ENCODE data around the gene CEBPG.

Gene CEBPG

GRCh38 chr19:33405553-33406461, 32.3 kb downstream of the CEBPG start:
- DNase-seq, result peak in 8 of 56 donors; percentile 22 to 60 (median 42)

DNA sequence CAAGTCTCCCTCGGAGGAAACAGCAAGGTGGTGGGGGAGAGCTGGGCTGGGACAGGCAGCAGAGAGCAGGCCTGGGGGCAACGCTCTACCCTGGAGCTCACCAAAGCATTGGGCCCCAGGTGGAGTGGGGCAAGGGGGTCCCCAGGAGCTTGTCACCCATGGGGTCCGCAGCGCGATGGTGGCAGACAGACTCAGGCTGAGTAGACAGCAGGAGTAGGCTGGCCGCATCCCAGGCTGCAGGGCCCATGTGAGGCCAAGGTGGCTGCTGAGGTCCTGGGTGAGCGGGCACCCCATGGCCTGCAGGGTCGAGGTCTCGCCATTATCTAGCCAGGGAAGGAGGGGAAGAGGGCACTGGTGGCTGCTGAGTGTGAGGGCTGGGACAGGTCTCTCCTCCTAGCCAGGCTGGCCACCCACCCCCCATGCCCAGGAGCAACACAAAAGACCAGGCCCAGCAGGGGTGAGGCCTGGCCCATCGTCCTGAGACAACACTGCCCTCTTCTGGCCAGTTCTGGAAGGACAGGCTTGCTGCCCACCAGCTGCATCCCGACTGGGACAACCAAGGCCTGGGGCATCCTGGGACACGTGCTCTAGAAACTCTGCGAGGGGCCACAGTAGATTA, 33.1 kb downstream of the CEBPG start:
- peak in 41 of 56 donors; percentile 18 to 75 (median 50) for DNase-seq

GRCh38 chr19:33407140-33407551, 33.6 kb downstream of the CEBPG start:
- no peak for DNase-seq

- no peak for DNase-seq
Observed at GRCh38 chr19:33407716-33408115, 34.2 kb downstream of the CEBPG start.

DNA sequence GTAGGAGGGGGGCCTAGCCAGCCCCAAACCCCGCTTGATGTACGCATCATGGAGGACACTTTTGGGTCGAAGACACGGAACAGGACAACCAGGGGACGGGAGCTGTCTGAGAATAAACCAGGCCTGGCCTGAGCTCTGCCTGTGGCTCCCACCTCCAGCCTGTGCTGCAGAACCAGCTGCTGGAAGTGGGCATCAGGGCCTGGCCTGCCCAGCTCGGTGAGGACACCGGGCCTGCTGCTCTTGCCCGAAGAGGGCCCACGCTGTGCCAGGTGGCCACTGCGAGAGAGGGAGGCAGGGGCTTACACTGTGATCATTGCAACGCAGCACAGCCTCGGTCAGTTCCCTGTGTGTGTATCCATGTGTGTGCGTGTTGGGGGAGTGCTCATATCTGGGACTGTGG, 34.6 kb downstream of the CEBPG start:
- no peak for DNase-seq

DNA sequence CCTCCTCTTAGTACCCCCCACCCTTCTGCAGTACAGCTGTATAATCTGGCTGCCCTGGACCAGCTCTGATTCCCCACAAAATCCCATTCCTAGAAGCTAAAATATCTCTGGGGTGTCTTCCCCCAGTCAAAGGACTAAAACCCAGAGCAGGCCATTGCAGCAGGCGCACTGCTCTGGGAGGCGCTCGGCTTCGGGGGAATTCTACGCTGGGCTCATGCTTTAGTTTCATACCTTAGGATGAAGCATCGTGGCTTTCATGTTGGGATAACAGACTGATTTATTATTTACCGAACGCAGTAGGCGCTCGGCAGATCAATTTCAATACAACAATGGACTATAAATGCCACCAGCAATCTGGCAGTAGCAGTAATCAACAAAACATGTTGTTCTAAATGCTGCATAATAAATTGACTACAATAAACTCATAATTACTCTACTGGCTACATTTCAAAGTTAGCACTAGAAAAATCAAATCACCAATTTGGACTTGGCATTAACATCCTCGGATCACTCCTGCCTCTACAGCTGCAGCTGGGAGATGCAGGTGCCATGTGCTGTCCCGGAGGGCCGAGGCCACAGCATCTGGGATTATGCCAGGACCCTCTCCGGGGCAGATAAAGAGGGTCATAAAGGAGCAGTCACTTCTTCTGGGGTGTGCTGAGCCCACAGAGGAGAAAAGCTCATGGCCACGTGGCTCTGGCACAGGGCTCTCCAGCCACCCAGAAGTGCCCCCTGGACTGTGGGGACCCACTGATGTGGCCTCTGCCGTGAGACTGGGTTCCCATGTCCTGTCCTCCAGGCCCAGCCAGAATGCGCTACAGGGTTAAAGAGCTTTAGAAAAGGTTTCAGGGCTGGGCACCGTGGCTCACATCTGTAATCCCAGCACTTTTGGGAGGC, 35.3 kb downstream of the CEBPG start:
- DNase-seq, result no peak

DNA sequence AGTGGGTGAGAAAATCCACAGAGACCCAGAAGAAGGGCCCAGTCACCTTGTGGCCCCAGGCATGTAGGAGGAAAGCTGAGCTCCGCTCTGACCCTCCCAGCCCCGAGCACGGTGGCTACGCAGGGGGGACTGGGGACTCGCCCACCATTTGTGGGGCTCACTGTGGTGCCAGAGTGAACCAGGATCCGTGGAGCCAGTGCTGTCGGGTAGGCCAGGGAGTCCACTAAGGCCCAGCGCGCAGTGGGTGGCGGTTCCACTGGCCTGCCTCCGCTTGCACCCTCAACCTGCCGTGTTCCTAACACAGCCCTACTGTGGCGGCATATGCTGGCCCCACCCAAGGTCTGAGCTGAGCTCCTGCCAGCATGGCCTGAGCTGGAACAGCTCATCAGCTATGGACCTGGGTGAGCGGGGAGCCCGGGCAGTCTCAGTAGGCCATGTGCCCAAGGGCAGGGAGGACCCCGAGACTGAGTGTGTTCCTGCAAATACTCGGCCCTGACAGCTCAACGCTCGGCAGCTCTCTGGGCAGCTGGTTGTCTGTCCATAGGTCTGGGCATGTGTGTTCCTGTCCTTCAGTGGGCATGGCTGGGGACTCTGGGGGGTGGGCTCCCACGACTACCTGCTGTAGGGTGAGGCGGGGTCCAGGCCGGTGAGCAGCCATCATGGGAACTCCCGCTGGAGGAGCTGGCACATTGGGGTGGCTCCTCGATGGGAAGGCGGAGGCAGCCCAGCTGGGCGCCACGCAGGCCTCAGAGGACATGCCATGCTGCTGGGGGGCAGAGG, 36.6 kb downstream of the CEBPG start:
- DNase-seq, result no peak

DNA sequence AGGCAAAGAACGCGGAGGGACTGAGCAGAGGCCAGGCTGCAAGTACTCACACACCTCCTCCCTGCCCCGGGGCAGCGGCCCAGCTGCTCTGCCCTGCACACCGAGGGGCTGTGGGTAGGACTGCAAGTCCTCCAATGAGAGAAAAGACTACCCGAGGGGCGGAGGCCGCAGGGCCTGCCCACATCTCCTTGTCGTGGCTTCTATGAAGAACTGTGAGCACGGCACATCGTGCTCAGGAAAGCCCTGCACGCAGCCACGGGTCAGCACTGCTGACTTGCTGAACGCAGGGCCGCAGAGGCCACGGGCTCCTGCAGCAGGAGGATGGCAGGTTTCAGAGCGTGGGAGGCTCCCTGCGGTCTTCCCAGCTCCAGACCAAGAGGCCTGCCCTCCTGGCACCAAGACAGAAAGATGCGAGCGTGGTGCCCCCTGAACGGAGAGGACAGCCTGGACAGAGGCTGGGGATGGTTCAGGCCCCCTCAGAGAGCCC, 37.4 kb downstream of the CEBPG start:
- DNase-seq, result no peak

DNA sequence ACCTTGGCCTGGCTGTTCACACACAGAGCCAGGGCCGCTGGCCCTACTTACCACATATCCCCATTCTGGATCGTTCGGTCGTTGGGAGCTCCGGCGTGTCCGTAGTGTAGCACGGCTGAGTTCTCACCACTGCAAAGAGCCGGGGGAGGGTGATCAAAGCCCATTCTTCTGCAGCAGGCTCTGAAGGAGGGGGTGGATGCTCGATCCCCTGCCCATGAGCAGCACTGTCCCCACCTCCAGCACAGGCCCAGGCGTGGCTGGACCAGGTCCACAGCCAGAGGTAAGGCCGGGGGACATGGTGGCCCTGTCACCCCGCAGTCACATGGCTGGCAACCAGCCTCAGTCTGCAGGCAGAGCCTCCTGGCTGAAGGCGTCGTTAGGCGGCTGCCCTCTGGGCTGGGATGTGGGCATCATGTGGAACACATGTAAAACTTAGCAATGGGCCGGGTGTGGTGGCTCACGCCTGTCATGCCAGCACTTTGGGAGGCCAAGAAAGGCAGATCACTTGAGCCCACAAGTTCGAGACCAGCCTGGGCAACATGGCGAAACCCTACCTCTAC, 38.2 kb downstream of the CEBPG start:
- no peak for DNase-seq

GRCh38 chr19:33412601-33413425, 39.3 kb downstream of the CEBPG start:
- peak in 1 of 56 donors; percentile 28 for DNase-seq

- no peak for DNase-seq
Observed at GRCh38 chr19:33413426-33413725, 39.9 kb downstream of the CEBPG start.

DNA sequence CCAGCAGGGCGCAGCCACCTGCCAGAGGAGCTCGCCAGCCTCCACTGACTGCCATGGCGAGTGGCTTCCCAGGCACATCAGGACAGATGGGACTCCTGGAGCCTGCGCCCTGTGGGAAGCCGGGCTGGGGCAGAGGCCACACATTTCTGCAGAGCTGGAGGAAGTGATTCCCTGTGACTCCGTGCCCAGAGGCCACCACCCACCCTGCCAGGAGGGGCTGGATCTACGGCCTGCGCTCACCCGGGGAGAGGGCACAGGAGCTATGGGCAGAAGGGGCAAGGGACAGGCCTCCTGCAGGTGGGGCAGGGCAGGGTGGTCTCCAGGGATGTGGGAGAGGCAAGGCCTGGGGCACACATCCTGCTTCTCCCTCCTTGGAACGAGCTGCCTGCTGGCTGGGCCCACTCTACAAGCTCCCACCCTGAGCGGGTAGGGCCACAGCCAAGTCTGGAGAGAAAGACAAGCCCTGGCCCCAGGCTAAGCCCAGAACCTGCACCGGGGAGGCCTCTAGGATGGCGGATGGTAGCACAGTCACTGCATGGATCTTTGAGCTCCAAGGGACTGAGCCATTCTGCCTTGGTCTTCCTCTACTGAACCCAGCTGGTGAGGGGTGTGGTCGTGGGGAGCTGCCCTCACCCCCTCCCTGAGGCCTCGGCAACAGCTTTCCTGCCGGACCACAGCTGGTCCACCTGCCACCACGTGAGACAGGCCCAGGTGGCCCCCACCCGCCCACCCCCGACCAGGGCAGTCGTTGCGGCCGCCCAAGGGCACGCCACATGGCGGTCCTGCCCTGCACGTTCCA, 40.6 kb downstream of the CEBPG start:
- no peak for DNase-seq

DNA sequence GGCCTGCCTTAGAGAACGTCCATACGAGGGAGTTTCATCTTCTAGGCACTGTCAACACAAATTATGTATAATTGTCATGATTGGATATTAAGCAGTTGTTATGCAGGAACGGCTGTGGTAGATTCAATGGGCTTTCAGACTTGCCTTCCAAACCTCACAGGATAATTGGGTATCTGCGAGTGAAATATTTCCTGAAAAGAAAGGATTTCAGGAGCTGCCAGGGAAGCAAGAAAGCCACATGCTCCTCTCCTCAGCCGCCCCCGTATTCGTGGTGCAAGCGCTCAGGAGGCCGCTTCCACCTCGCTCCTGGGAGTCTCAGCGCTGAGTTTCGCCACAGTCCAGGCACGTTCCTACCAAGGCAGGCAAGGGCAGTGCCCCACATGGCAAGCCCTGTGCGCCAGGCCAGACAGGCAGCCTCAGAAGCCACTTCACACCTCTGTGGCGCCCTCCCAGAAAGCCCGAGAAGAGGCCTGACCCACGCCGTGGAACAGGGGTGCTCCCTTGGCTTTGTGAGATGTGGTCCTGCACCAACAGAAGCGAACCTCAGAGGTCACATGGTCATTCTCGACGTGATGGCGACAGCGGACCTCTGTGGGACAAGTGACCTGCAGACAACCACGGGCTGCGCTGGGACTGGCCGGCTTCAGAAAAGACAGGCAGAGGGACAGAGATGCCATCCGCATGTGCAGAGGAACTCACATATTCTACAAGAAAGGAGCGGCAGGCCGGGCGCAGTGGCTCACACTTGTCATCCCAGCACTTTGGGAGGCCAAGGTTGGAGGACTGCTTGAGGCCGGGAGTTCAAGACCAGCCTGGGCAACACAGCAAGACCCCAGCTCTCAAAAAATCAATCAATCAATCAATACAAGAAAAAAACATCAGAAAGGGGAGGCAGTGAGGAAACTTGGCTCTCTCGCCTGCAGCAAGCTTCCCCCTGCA, 41.4 kb downstream of the CEBPG start:
- DNase-seq, result peak in 4 of 56 donors; percentile 16 to 33 (median 22)

- DNase-seq, result peak in 19 of 56 donors; percentile 7 to 56 (median 32)
Observed at GRCh38 chr19:33416307-33417215, 43.1 kb downstream of the CEBPG start.

- DNase-seq, result no peak
Observed at GRCh38 chr19:33417751-33418150, 44.2 kb downstream of the CEBPG start.

- no peak for DNase-seq
Observed at GRCh38 chr19:33418461-33418860, 45.0 kb downstream of the CEBPG start.
